ENCODE results near the gene ZSCAN5B.

- TF ChIP-seq CTCF (IDR thresholded peaks at IDR 0.05), result no peak
- no peak for TF ChIP-seq POLR2A (IDR thresholded peaks at IDR 0.05)
These were observed 23.0 kb downstream of the ZSCAN5B start for GRCh38 chr19:56174550-56174949.

Measured in right lobe of liver (tissue), 4 donors.